ENCODE measurements around the gene ZNF775.

DNA sequence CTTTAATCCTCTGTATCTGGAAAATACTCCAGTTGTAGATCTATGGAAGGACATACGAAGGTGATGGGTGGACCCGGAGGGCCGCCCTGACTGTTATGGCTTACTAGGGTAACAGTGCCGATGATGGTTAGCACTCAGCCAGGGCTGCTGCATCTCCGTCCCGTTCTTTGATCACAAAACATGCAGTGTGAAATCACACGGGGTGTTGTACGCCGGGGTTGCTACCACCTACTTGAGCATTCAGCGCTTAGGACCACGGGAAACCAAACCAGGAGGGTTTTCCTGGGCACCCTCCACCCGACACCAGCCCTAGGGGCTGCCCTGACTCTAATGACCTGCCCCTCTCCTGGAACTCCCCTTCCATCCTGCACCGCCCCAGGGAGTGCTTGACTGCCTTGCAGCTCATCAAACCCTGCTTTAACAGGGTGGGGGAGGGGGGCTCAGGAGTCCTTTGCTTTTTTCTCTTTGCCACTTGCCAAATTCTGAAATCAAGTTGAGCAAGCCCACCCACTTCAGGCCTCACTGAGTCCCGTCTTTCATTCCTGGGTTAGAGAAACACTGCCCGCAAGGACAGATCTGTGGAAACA is 20.4 kb downstream of the ZNF775 start:
- TF ChIP-seq, protein P1, sequence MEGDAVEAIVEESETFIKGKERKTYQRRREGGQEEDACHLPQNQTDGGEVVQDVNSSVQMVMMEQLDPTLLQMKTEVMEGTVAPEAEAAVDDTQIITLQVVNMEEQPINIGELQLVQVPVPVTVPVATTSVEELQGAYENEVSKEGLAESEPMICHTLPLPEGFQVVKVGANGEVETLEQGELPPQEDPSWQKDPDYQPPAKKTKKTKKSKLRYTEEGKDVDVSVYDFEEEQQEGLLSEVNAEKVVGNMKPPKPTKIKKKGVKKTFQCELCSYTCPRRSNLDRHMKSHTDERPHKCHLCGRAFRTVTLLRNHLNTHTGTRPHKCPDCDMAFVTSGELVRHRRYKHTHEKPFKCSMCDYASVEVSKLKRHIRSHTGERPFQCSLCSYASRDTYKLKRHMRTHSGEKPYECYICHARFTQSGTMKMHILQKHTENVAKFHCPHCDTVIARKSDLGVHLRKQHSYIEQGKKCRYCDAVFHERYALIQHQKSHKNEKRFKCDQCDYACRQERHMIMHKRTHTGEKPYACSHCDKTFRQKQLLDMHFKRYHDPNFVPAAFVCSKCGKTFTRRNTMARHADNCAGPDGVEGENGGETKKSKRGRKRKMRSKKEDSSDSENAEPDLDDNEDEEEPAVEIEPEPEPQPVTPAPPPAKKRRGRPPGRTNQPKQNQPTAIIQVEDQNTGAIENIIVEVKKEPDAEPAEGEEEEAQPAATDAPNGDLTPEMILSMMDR (conservative IDR thresholded peaks at IDR 0.05) = no peak
- TF ChIP-seq EZH2 (IDR thresholded peaks at IDR 0.05; ENCODE audit: low read depth) = no peak
